Neutrophil (primary cell): ENCODE measurements around the gene DLK1.

Source experiments
- H3K27ac ChIP-seq: fragments of 200-600 bp; sonication (generic); 2 replicates; pipeline ENCODE4 v1.5.1; 2016; ENCODE audit warnings: mild to moderate bottlenecking, moderate library complexity
- H3K27me3 ChIP-seq: fragments of 200-600 bp; sonication (generic); 2 replicates; pipeline ENCODE4 v1.6.0; 2016; ENCODE audit warnings: mild to moderate bottlenecking
- H3K36me3 ChIP-seq: fragments of 200-600 bp; sonication (generic); 2 replicates; pipeline ENCODE4 v1.5.1; 2017
- H3K4me1 ChIP-seq, 2 experiments: fragments of 200-600 bp in 1 of 2; sonication (generic) in 1 of 2; 1 replicate in 1 of 2; 2 replicates in 1 of 2; pipeline versions ENCODE4 v1.5.1 to v1.6.1; 2013 to 2016; ENCODE audit warnings: low read depth in 1 of 2, low read length in 1 of 2, mild to moderate bottlenecking in 1 of 2, moderate library complexity in 1 of 2; ENCODE audit not compliant: control insufficient read depth in 1 of 2, insufficient read depth in 1 of 2
- H3K4me3 ChIP-seq, 2 experiments: fragments of 200-600 bp in 1 of 2; sonication (generic) in 1 of 2; 1 replicate in 1 of 2; 2 replicates in 1 of 2; pipeline ENCODE4 v1.5.1; 2013 to 2016; ENCODE audit warnings: low read depth in 1 of 2, low read length in 1 of 2, mild to moderate bottlenecking in 1 of 2, moderate library complexity in 1 of 2
- H3K9me3 ChIP-seq: fragments of 200-600 bp; sonication (generic); 2 replicates; pipeline ENCODE4 v1.5.1; 2016
- CTCF ChIP-seq: fragments of 200-600 bp; sonication (generic); IDR thresholded peaks from 2 replicates; pipeline ENCODE4 v1.5.1; 2016; ENCODE audit warnings: antibody characterized with exemption

Gene DLK1

DNA sequence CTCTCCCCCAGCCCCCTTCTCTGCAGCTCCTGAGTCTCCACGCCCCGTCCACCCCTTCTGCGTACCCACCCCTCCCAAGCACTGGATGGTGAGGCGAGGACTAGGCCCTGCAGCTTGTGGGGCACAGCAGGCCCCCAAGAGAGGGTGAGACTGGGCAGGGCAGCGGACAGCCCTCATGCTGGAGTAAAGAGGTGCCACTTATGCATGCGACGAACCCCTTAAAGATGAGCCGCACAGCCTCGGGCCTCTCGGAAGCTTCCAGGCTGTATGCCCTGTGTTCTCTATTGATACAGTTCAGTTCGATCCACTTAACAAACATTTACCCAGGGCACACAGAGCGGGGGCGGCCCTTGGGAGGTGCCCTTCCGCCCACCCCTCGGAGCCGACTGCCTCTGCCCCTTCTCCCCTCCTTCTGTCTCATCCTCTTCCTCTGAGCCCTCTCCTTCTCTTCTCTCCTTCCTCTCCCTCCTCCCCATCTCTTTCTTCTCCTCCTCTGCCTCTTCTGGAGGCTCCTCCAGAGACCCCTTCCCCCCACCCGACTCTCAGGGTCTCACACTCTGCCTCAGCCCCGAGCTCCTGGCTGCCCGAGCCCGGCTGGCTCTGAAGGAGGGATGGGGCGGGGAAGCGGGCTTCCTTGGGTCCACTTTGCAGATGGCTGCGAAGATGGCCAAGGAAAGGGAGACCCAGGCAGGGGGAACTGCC lies 32.7 kb upstream of the DLK1 start:
- Histone ChIP-seq H3K4me1 (peaks cover 0 to 4% of the 10 kb centered on the region in 2 experiments), H3K27ac (no peak overlapping the region), H3K36me3 (no peaks in the 10 kb centered on the region), H3K4me3 (no peak overlapping the region), H3K27me3 (no peaks in the 10 kb centered on the region), H3K9me3 (no peaks in the 10 kb centered on the region)
- no peak for TF ChIP-seq CTCF

DNA sequence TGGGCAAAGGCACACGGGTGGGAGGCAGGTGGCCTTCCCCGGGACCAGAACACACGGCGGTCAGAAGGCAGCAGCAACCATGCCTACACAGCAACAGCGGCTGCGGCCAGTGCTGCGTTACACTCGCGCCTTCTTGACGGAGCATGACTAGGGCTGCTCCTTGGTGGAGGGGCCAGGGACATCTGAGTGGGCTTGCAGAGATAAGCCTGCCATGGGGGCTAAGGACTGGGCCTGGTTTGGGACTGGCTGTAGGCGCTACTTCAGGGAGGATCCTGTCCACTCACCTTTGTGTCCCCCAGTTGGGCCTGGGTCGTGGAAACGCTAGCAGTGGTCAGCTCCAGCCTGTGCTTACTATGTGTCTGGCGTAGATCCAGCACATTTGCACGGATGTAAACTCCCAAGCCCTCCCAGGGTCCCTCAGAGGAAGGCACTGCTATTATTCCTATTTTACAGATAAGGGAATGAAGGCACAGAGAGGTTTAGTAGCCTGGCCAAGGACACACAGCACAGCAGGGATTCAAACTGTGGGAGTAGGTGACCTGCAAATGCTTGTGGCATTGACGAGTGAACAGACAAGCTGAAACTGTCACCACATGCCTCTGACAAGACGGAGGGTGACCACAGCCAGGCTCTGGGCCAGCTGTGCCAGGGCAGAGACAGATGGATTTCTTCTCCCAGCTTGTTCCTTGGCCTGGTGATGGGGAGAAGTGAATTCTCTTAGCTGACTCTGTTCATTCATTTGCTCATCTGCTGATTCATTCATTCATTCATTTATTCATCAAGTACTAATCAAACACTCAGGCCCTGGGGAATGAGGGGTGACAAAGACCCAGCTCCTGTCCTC lies 31.9 kb upstream of the DLK1 start:
- no peaks in the 10 kb centered on the region for H3K36me3 ChIP-seq
- no peak overlapping the region for H3K27ac ChIP-seq
- H3K4me3 ChIP-seq, result no peak overlapping the region
- H3K9me3 ChIP-seq, result no peaks in the 10 kb centered on the region
- no peaks in the 10 kb centered on the region for H3K4me1 ChIP-seq
- TF ChIP-seq CTCF, result no peak
- H3K27me3 ChIP-seq, result no peaks in the 10 kb centered on the region

- Histone ChIP-seq H3K4me1 (no peaks in the 10 kb centered on the region), H3K27me3 (no peaks in the 10 kb centered on the region)
Observed at GRCh38 chr14:100695423-100695738, 31.3 kb upstream of the DLK1 start.

DNA sequence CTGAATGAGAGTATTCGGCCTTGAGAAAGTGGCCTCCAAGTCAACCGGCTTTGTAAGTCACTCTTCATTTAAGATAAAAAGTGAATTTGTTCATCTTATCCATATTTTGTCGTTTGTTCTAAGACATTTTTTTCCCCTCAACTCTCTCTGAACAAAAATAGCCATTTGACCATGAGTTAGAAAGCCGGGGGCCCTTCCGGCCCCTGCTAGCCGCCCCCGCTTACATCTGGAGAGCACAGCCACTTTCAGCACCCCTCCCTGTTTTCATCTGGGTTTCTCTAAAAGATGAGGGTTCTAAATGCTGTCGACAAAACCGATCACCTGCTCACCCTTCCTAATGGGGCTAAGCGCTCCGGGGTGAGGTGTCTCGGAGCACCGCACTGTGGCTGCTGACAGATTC lies 30.7 kb upstream of the DLK1 start:
- no peak for TF ChIP-seq CTCF
- Histone ChIP-seq H3K4me1 (no peaks in the 10 kb centered on the region), H3K36me3 (no peaks in the 10 kb centered on the region), H3K4me3 (no peak overlapping the region), H3K9me3 (no peaks in the 10 kb centered on the region), H3K27ac (no peak overlapping the region), H3K27me3 (no peaks in the 10 kb centered on the region)

More at GRCh38 chr14:100695423-100695738, 31.3 kb upstream of the DLK1 start:
- TF ChIP-seq CTCF, result no peak
- no peaks in the 10 kb centered on the region for H3K9me3 ChIP-seq
- H3K4me3 ChIP-seq, result no peak overlapping the region
- H3K36me3 ChIP-seq, result no peaks in the 10 kb centered on the region
- no peak overlapping the region for H3K27ac ChIP-seq

DNA sequence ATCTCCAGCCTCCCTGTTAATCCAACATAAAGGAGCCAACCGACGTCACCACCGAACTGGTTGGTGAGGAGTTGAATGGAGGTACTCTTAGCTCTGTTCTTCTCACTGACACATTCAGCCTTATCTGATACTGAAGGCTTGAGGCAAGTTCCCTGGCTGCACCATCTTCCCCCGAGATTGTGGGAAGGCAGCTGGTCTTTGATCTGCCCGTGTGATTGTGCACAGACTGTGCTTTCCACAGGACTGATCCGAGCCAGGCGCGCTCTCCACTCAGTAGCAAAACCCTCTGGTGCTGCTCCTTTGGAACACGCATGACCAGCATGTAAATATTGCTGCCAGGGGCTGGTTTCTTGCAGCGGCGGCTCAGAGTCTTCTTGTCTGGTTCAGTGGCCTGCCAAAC lies 30.1 kb upstream of the DLK1 start:
- H3K4me3 ChIP-seq, result no peak overlapping the region
- no peaks in the 10 kb centered on the region for H3K4me1 ChIP-seq
- no peaks in the 10 kb centered on the region for H3K27me3 ChIP-seq
- no peaks in the 10 kb centered on the region for H3K36me3 ChIP-seq
- H3K27ac ChIP-seq, result no peak overlapping the region
- H3K9me3 ChIP-seq, result no peaks in the 10 kb centered on the region
- TF ChIP-seq CTCF, result no peak
